Keratinocyte (primary cell): Measurements from ENCODE around the gene TRIML1. TPM values are rescaled to one million over a fixed set of nuclear protein-coding genes. Genes with fewer than 3 reads are reported as not detected.

ENCODE experiments used
- DNase-seq: peaks from one replicate; pipeline ENCODE4 v3.0.0-alpha.2; 2011; ENCODE audit warnings: low read depth, missing footprints, low spot score
- FAIRE-seq: peaks from 2 replicates; lab custom pipeline; 2011; peaks lifted over from hg19 to GRCh38; lab: Jason Lieb, UNC
- H2AFZ ChIP-seq: 2 replicates; pipeline ENCODE4 v1.6.0; 2012; ENCODE audit warnings: low read length, control low read depth, inconsistent platforms; ENCODE audit not compliant: control insufficient read depth
- H3K27ac ChIP-seq: 2 replicates; pipeline ENCODE4 v1.5.1; 2011; ENCODE audit warnings: low read length; ENCODE audit not compliant: control insufficient read depth, insufficient read depth
- H3K27me3 ChIP-seq: 3 replicates; pipeline ENCODE4 v1.6.0; 2011; ENCODE audit warnings: low read length; ENCODE audit not compliant: control insufficient read depth, insufficient read depth; ENCODE audit errors: extremely low read depth
- H3K36me3 ChIP-seq, 2 experiments: 2 replicates in 1 of 2; 3 replicates in 1 of 2; pipeline ENCODE4 v1.5.1; 2011; ENCODE audit warnings: low read length in 2 of 2, mild to moderate bottlenecking in 1 of 2; ENCODE audit not compliant: control insufficient read depth in 2 of 2, insufficient read depth in 2 of 2; ENCODE audit errors: extremely low read depth in 1 of 2
- H3K4me1 ChIP-seq: 3 replicates; pipeline ENCODE4 v1.5.1; 2011; ENCODE audit warnings: low read length; ENCODE audit not compliant: control insufficient read depth, insufficient read depth; ENCODE audit errors: extremely low read depth
- H3K4me2 ChIP-seq: 3 replicates; pipeline ENCODE4 v1.6.0; 2011; ENCODE audit warnings: low read depth, low read length; ENCODE audit not compliant: control insufficient read depth, insufficient read depth; ENCODE audit errors: extremely low read depth
- H3K4me3 ChIP-seq, 3 experiments: fragments of 200-600 bp in 1 of 3; sonication (generic) in 1 of 3; 2 replicates in 2 of 3; 3 replicates in 1 of 3; pipeline ENCODE4 v1.5.1; 2011 to 2016; ENCODE audit warnings: low read length in 3 of 3, mild to moderate bottlenecking in 3 of 3, control low read depth in 2 of 3, inconsistent platforms in 1 of 3, low read depth in 1 of 3, mixed read lengths in 1 of 3, mixed run types in 1 of 3, moderate library complexity in 1 of 3; ENCODE audit not compliant: control insufficient read depth in 2 of 3, insufficient read depth in 2 of 3; ENCODE audit errors: extremely low read depth in 1 of 3
- H3K79me2 ChIP-seq: 2 replicates; pipeline ENCODE4 v1.6.0; 2012; ENCODE audit warnings: low read length; ENCODE audit not compliant: control insufficient read depth, insufficient read depth
- H3K9ac ChIP-seq: 3 replicates; pipeline ENCODE4 v1.6.0; 2011; ENCODE audit warnings: low read length; ENCODE audit not compliant: control insufficient read depth, insufficient read depth; ENCODE audit errors: extremely low read depth
- H3K9me1 ChIP-seq: 3 replicates; pipeline ENCODE4 v1.6.0; 2011; ENCODE audit warnings: low read length; ENCODE audit not compliant: control insufficient read depth, insufficient read depth; ENCODE audit errors: extremely low read depth
- H3K9me3 ChIP-seq: 2 replicates; pipeline ENCODE4 v1.5.1; 2012; ENCODE audit warnings: low read depth, low read length; ENCODE audit not compliant: control insufficient read depth
- H4K20me1 ChIP-seq: 3 replicates; pipeline ENCODE4 v1.6.0; 2011; ENCODE audit warnings: low read length; ENCODE audit not compliant: control insufficient read depth, insufficient read depth; ENCODE audit errors: extremely low read depth
- EZH2 ChIP-seq: IDR thresholded peaks from one replicate; pipeline ENCODE4 v1.6.1; 2012; ENCODE audit warnings: inconsistent platforms, mild to moderate bottlenecking, low read length, moderate library complexity
- dilution Hi-C: fragments of 300-500 bp; cut with MboI; formaldehyde crosslinking; loops from one replicate; pipeline ENCODE4 v1.7.0; 2020; ENCODE audit warnings: low sequenced_read_pairs; ENCODE audit not compliant: extremely low pct_ligation_motif_present
- polyA plus RNA-seq, 5 experiments: library from polyadenylated mRNA; depleted of rRNA in 3 of 5; stranded (reverse) in 3 of 5; stranded (forward) in 1 of 5; unstranded in 1 of 5; fragments of >200 nt; gene quantifications; 1 replicate in 1 of 5; 2 replicates in 3 of 5; 3 replicates in 1 of 5; pipeline versions ENCODE4 v1.2.1 to v1.2.3, GENCODE V29; 2011 to 2012; ENCODE audit warnings: missing spikeins in 2 of 5, low read depth in 1 of 5, low replicate concordance in 1 of 5
- TF ChIP-seq, protein P1 (sequence below), 3 experiments: IDR thresholded peaks in 1 of 3; conservative IDR thresholded peaks in 1 of 3; optimal IDR thresholded peaks in 1 of 3; 2 replicates in 2 of 3; 3 replicates in 1 of 3; pipeline versions ENCODE3 to v1.5.1; 2011; ENCODE audit warnings: low read length in 3 of 3, mild to moderate bottlenecking in 3 of 3, moderate library complexity in 2 of 3, control low read depth in 1 of 3, inconsistent platforms in 1 of 3; ENCODE audit not compliant: insufficient read depth in 2 of 3; ENCODE audit errors: extremely low read depth in 1 of 3

TRIML1 gene
- polyA plus RNA-seq, 1 donor (not counting 4 experiments of a cell fraction or from before 2014, with no cell fraction given), result not detected

DNA sequence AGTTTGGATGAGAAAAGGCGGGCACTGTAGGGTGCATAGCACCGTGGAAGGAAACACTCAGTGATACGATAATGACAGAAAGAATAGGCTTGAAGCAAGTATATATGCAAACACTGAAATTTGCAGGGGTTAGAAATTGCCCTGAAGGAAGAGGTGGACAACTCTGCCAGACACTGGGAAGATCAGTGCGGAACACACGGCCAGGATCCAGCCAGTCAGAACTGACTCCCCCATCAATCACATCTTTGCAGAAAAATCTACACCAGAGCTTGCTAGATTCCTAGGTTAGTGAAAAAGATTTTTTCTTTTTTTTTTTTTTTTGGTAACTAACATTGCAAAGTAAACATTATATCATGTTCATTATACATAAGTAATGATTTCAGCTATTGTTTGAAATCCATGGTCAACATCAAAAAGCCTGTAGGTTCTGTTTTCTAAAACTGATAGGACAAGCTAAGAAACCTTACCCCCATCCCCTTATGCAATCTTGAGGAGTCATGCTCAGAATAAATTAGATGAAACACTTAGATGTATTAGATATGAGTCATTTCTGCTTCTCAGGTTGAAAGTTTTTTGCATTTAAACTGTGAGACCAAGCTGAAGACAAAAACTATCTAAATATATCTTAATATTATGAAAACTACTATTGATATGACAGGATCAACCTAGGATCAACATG is 38.9 kb downstream of the TRIML1 start:
- no peaks in the 10 kb centered on the region for H4K20me1 ChIP-seq
- H3K27me3 ChIP-seq, result no peaks in the 10 kb centered on the region
- dilution Hi-C loops, result no loop called here
- FAIRE-seq, result no peak
- no peaks in the 10 kb centered on the region for H3K9me1 ChIP-seq
- no peak overlapping the region for H3K4me3 ChIP-seq
- H2AFZ ChIP-seq, result no peak overlapping the region
- H3K79me2 ChIP-seq, result no peaks in the 10 kb centered on the region
- DNase-seq, result no peak
- TF ChIP-seq EZH2, result no peak
- TF ChIP-seq, protein P1, sequence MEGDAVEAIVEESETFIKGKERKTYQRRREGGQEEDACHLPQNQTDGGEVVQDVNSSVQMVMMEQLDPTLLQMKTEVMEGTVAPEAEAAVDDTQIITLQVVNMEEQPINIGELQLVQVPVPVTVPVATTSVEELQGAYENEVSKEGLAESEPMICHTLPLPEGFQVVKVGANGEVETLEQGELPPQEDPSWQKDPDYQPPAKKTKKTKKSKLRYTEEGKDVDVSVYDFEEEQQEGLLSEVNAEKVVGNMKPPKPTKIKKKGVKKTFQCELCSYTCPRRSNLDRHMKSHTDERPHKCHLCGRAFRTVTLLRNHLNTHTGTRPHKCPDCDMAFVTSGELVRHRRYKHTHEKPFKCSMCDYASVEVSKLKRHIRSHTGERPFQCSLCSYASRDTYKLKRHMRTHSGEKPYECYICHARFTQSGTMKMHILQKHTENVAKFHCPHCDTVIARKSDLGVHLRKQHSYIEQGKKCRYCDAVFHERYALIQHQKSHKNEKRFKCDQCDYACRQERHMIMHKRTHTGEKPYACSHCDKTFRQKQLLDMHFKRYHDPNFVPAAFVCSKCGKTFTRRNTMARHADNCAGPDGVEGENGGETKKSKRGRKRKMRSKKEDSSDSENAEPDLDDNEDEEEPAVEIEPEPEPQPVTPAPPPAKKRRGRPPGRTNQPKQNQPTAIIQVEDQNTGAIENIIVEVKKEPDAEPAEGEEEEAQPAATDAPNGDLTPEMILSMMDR (optimal IDR thresholded peaks at IDR 0.05 in 1 of 3, IDR thresholded peaks at IDR 0.05 in 1 of 3, conservative IDR thresholded peaks at IDR 0.05 in 1 of 3; ENCODE audit: extremely low read depth in 1 of 3, insufficient read depth in 2 of 3, low read length in 3 of 3), result no peak
- H3K27ac ChIP-seq, result no peak overlapping the region
- H3K9ac ChIP-seq, result no peak overlapping the region
- no peak overlapping the region for H3K4me2 ChIP-seq
- H3K4me1 ChIP-seq, result no peaks in the 10 kb centered on the region
- H3K36me3 ChIP-seq, result no peaks in the 10 kb centered on the region
- no peaks in the 10 kb centered on the region for H3K9me3 ChIP-seq

DNA sequence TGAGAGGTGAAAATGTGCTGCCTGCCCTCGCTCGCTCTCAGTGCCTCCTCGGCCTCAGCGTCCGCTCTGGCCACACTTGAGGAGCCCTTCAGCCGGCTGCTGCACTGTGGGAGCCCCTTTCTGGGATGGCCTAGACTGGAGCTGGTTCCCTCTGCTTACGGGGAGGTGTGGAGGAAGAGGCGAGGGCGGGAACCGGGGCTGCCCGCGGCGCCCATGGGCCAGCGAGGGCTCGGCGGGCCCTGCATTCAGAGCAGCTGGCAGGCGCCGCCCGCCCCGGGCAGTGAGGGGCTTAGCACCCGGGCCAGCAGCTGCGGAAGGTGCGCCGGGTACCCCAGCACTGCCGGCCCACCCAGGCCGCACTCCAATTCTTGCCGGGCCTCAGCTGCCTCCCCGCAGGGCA is 39.6 kb downstream of the TRIML1 start:
- DNase-seq (no peak), FAIRE-seq (no peak)
- no peaks in the 10 kb centered on the region for H3K9me1 ChIP-seq
- H3K4me3 ChIP-seq, result no peak overlapping the region
- no peak overlapping the region for H3K9ac ChIP-seq
- dilution Hi-C loops, result no loop called here
- no peaks in the 10 kb centered on the region for H3K4me1 ChIP-seq
- no peaks in the 10 kb centered on the region for H3K79me2 ChIP-seq
- H3K27me3 ChIP-seq, result no peaks in the 10 kb centered on the region
- H3K36me3 ChIP-seq, result no peaks in the 10 kb centered on the region
- no peak overlapping the region for H2AFZ ChIP-seq
- no peak overlapping the region for H3K27ac ChIP-seq
- H3K4me2 ChIP-seq, result no peak overlapping the region
- TF ChIP-seq, protein P1 (optimal IDR thresholded peaks at IDR 0.05 in 1 of 3, IDR thresholded peaks at IDR 0.05 in 1 of 3, conservative IDR thresholded peaks at IDR 0.05 in 1 of 3; ENCODE audit: extremely low read depth in 1 of 3, insufficient read depth in 2 of 3, low read length in 3 of 3), result no peak
- no peak for TF ChIP-seq EZH2
- no peaks in the 10 kb centered on the region for H3K9me3 ChIP-seq
- no peaks in the 10 kb centered on the region for H4K20me1 ChIP-seq
